Stimulated activated CD4-positive, alpha-beta T cell treated with anti-CD3 and anti-CD28 coated beads, Interleukin-15, amount 100 ng/mL, for 1 hour (primary cell): ENCODE measurements around the gene ACOX3.
A peak's percentile ranks its signal among the peaks of the same experiment; 100 is the strongest.
"Not testable (repeated sequence)": the region's sequence is repeated elsewhere in the genome, so short reads cannot be mapped to it uniquely, and the experiment has no call there.

ENCODE experiments used
- DNase-seq, 2 donors: peaks; one replicate each; pipeline ENCODE4 v3.0.0-alpha.2; 2020; ENCODE audit warnings: low read depth in 1 of 2, low spot score in 1 of 2

Gene ACOX3

GRCh38 chr4:8435656-8436121 is 4.8 kb downstream of the ACOX3 start:
- no peak for DNase-seq

GRCh38 chr4:8434251-8435073 is 6.1 kb downstream of the ACOX3 start:
- DNase-seq: no peak

GRCh38 chr4:8433136-8433535 is 7.4 kb downstream of the ACOX3 start:
- no peak for DNase-seq

DNA sequence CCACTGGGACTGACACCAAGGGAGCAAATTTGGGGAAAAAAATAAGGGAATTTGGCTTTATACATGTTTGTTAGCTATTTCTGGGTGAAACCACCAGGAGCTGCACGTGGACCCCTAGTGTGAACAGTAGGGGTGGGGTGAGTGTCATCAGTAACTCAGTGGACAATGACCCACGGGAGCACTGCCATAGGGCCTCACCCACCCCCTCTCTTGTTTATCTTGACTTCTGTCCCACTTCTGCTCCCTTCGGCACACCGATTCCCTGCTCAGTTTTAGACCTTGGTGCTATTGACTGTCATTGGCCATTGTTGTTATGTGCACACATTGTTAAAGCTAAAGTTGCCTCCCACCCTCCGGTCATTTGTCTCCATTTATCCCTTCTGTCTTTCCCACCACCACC is 9.0 kb downstream of the ACOX3 start:
- no peak for DNase-seq

DNA sequence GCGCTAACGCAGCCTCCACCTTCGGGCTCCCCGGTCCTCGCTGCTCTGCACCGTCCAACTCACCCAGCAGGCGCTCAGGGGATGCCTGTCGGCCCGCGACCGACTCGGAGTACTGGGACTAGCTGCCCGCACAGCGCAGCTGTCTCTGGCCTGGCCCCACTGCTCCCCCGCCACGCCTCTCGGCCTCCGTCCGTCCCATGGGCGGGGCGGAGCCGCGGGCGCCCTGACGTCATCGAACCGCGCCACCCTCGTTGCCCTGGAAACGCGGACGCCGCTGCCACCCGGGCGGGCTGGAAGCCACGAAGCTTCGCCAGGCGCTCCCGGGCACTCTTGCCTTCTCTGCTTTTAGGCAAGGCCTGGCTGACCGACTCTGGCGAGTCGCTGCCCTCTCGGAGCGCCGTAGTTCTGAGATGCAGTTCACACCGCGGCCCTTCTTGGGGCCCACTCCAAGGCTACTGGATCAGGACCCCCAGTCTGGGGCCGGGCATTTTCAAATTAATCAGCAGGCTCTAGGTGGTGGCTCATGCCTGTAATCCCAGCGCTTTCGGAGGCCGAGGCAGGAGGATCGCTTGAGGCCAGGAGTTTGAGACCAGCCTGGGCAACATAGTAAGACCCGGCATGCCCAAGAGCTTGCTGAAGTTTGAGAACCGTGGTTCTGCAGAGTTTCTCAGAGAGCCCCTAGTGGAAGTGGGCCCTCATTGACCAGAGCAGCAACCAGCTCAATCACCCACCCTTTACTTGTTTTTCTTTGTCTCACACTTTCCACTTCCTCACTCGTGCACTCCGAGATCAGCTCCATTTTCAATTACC is 12.0 kb downstream of the ACOX3 start:
- peak; percentile 88 to 92 for DNase-seq

DNA sequence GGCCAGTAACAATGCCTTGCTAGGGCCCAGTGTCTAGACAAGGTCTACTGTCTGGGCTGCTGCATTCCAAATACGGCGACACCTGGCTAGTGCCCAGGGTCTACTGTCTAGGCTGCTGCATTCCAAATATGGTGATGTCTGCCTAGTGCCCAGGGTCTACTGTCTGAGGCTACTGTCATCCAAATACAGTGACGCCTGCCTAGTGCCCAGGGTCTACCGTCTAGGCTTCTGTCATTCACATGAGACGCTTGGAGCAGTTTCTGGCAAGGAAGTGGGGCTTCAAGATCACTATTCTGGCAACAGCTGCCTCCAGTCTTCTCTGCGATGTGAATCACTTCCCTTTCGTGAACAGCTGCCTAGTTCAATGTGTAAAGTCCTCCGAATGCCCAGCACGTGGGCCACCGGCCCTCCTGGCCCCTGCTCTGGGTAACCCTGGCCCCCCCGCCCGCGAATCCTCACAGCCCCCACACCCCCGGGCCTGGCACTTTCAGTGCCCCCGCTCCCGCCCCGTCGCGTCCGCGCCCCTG is 12.7 kb downstream of the ACOX3 start:
- no peak for DNase-seq

GRCh38 chr4:8427262-8427661 is 13.3 kb downstream of the ACOX3 start:
- DNase-seq: no peak

DNA sequence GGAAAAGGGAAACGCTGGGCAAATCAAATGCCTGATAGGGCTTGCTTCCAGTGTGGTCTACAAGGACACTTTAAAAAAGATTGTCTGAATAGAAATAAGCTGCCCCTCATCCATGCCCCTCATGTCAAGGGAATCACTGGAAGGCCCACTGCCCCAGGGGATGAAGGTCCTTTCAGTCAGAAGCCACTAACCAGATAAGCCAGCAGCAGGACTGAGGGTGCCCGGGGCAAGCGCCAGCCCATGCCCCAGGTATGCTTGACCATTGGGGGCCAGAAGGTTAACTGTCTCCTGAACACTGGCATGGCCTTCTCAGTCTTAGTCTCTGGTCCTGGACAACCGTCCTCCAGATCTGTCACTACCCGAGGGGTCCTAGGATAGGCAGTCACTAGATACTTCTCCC is 17.7 kb downstream of the ACOX3 start:
- DNase-seq: no peak

- DNase-seq: no peak
Measured at GRCh38 chr4:8422327-8422726, 18.2 kb downstream of the ACOX3 start.

- not testable (repeated sequence) for DNase-seq
Measured at GRCh38 chr4:8420151-8420550, 20.4 kb downstream of the ACOX3 start.

GRCh38 chr4:8419222-8420041 is 21.1 kb downstream of the ACOX3 start:
- no peak for DNase-seq

DNA sequence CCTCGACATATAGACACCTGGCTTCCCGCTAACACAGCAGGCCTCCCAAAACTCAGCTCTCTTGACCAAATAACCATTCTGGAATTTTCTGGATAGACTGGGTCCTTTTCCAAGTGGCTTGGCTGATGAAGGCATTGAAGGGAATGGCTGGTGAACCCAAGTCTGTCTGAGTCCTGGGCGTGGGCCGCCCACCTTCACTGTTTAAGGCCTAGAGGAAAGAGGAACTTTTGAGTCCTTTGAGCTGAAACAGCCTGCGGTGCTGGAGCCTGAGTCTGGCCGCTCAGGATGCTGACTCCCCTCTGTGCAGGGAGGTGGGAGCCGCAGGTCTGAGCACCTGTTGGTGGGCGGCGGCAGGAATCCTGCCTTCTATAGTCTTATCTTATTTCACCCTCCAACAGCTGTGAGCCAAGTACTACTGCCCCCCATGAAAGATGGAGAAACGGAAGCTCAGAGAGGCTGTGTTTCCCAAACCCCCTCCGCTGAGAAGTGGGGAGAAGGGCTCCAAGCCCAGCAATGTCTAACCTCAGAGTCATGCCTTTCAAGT is 23.4 kb downstream of the ACOX3 start:
- DNase-seq: no peak

GRCh38 chr4:8414377-8414776 is 26.1 kb downstream of the ACOX3 start:
- DNase-seq: no peak

DNA sequence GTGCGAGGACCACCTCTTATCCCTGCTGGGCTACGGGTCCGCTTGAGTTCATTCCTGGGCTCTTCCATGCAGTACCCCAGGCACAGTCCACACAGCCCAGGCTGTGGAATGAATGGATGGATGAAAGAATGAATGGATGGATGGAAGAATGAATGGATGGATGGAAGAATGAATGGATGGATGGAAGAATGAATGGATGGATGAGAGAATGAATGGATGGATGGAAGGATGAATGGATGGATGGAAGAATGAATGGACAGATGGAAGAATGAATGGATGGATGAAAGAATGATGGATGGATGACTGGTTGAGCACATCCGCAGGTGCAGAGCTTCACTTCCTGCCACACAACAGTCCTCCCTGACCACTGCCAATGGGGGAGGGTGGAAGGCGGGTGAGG is 28.2 kb downstream of the ACOX3 start:
- no peak for DNase-seq

GRCh38 chr4:8411351-8412180 is 29.0 kb downstream of the ACOX3 start:
- DNase-seq: no peak

- no peak for DNase-seq
Measured at GRCh38 chr4:8410641-8411271, 29.8 kb downstream of the ACOX3 start.

- no peak for DNase-seq
Measured at GRCh38 chr4:8410066-8410625, 30.4 kb downstream of the ACOX3 start.

- peak in 1 of 2 donors; percentile 16 for DNase-seq
Measured at GRCh38 chr4:8409264-8410065, 31.1 kb downstream of the ACOX3 start.
